Measurements from ENCODE around the gene CAPN7.

The CAPN7 gene

DNA sequence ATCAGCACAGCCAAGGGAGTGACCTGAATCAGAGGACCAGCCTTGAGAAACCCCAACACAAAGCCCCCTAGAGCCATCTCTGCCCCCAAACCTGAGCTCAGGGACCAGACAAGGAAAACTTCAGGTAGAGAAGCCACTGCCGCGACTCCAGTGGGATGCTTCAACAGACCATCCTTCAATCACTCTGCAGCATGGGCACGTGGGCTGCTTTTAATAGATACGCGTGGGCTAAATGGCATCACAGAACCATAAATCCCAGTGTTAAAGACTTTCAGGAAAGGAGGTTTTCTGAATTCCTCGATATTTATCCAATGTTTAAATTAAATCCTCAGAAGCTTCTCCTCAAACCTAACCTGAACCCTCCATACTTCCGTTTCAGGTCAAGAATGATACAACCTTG is 95.7 kb downstream of the CAPN7 start:
- no peak for DNase-seq

Data from GF-D8 (cell line).